Heart left ventricle (tissue), 13 donors: ENCODE data around the gene OR10R2.

Source experiments
- CTCF ChIP-seq, 12 donors: fragments of 200-600 bp; sonication (generic) in 4 of 12; IDR thresholded peaks; one replicate each; pipeline versions ENCODE4 v1.5.0 to v1.8.0; 2018 to 2022; ENCODE audit warnings: antibody characterized with exemption in 12 of 12, mild to moderate bottlenecking in 5 of 12
- POLR2A ChIP-seq, 2 donors: fragments of 450-650 bp; IDR thresholded peaks; one replicate each; pipeline ENCODE4 v1.6.1; 2017; ENCODE audit warnings: antibody characterized with exemption in 2 of 2, mild to moderate bottlenecking in 2 of 2, moderate library complexity in 2 of 2
- donor health status: ischemic (EF 13 %, LVEDD 7.1; RV severe dilation, severe dysfunction).
- donor health status: DM: no; HTN: yes; CAD: no.
- donor health status: DM: no; HTN: no; CAD: no.
- donor health status: ischemic (EF 25% LVEDD 6.9; RV normal size, moderate dysfunction).
- donor health status: ischemic (EF 25% LVEDD 5.7; RV mildly dilated, moderate dysfunction).
- donor health status: ischemic (EF 35%, LVEDD 5.7; RV mildly dilated, moderate dysfunction).
- donor health status: nonischemic (EF 11% LVEDD 7.7; RV severe dilation, severe dysfunction).
- donor health status: DM: yes; HTN: yes; CAD: no.
- donor health status: PGD.
- donor health status: ischemic (EF 29% LVEDD 5.4; RV normal size, mild dysfunction).
- donor health status: nonischemic (EF 23%, LVEDD 6.1; RV moderate dilation, normal function).

GRCh38 chr1:158493054-158493453 lies 21.0 kb downstream of the OR10R2 start:
- TF ChIP-seq CTCF (IDR thresholded peaks at IDR 0.05) (no peak), POLR2A (IDR thresholded peaks at IDR 0.05) (no peak)
